ENCODE measurements around the gene TK1. TPM values are rescaled to one million over a fixed set of nuclear protein-coding genes. Genes with fewer than 3 reads are reported as not detected.
A peak's percentile ranks its signal among the peaks of the same experiment; 100 is the strongest.
"Not testable (repeated sequence)": the region's sequence is repeated elsewhere in the genome, so short reads cannot be mapped to it uniquely, and the experiment has no call there.

Gene TK1
- 10 to 100 TPM; 25.6 to 34.2 (median 27.7) TPM for polyA plus RNA-seq (ENCODE audit: insufficient read length in 4 of 4)

DNA sequence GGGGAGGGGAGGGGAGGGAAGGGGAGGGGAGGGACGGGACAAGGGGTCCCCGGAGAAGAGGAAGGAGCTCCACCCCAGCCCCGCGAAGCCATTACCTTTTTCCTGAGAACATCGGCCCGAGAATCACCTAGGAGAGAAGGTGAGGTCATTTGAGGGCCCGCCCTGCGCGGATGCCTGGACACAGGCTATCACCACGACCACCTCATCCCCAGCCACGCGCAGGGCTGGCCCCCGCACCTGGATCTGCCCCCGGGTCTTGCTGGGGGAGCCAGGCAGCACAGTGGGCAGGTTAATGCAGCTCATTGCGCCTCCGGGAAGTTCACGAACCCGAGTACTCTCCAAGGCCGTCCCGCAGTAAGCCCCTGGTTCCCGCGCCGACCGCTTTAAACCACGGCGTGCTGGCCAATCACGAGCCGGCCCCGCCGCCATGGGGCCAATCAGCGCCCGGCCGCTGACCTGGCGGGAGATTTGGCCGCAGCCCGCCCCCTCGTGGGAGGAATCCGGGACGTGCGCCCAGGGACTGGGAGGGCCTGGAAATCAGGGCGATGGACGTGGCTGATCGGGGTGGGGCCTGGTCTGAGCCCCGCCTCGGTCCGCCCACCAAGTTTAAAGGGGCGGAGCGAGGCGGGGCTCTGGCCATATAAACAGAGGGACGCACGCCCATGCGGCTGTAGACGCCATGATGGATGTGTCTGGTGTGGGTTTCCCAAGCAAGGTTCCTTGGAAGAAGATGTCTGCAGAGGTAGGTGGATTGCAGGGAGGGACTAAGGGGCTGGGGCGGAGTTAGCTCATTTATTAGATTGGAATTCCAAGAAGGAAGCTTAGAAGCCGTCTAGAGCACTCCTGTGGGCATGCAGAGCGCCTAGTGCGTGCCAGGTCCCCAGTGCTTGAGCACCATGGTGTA is at the start of gene TK1, which contains the start of gene AFMID:
TSS of gene TK1 (minus strand) at position 361 of the 904 bp plus-strand sequence. CDS start at position 303, 58 bp downstream.
TSS of gene AFMID (plus strand) at position 671 of the 904 bp plus-strand sequence. CDS start at position 680, 9 bp downstream.
- DNase-seq (ENCODE audit: low read depth in 4 of 4, low spot score in 3 of 4), result peak; percentile 93 to 95 (median 93)

GRCh38 chr17:78235885-78236284 is 49.0 kb upstream of the TK1 start:
- no peak for DNase-seq (ENCODE audit: low read depth in 4 of 4, low spot score in 3 of 4)

- not testable (repeated sequence) for DNase-seq (ENCODE audit: low read depth in 4 of 4, low spot score in 3 of 4)
These were observed 48.2 kb upstream of the TK1 start for GRCh38 chr17:78235022-78235421.

DNA sequence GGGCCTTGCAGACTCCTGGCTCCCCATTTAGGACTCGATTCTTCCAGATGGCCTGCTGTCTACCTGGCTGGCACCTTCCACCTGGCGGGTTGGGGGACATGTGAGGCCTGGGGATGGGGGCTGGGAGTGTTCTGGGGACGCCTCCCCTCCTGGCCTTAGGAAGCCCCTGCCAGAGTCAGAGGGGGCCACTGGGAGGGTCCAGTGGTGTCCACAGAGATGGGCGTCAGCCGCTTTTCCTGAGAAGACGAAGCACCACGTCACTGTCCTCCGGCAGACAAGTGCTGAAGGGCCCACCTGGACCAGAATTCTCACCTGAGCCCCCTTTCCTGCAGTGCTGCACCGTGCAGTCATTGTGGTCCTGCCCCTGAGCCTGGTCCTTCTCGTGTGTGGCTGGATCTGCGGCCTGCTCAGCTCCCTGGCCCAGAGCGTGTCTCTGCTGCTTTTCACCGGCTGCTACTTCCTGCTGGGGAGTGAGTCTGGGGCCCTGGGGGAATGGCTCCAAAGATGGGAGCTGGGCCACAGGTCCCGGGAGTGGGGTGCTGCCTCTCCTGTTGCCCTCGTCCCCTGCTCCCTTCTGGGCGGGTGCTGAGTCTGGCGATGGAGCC is 47.5 kb upstream of the TK1 start:
- DNase-seq (ENCODE audit: low read depth in 4 of 4, low spot score in 3 of 4), result no peak

DNA sequence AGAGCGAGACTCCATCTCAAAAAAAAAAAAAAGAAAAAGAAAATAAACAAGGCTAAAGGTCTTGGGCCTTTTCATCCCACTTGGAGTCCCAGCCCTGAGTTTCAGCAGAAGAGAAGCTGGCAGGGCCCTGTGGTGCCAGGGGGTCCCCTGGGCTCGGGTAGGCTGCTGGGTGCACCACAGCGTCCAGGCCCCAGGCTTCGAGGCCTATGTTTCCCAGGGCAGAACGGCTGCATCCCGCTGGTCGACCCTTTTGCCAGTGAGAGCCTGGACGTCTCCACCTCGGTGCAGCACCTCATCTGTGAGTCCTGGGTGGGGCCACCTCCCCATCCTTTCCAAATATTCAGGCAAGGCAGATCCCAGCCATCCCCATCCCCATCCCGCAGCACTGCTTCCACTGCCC is 46.8 kb upstream of the TK1 start:
- no peak for DNase-seq (ENCODE audit: low read depth in 4 of 4, low spot score in 3 of 4)

GRCh38 chr17:78232859-78233173 is 46.0 kb upstream of the TK1 start:
- DNase-seq (ENCODE audit: low read depth in 4 of 4, low spot score in 3 of 4), result no peak

DNA sequence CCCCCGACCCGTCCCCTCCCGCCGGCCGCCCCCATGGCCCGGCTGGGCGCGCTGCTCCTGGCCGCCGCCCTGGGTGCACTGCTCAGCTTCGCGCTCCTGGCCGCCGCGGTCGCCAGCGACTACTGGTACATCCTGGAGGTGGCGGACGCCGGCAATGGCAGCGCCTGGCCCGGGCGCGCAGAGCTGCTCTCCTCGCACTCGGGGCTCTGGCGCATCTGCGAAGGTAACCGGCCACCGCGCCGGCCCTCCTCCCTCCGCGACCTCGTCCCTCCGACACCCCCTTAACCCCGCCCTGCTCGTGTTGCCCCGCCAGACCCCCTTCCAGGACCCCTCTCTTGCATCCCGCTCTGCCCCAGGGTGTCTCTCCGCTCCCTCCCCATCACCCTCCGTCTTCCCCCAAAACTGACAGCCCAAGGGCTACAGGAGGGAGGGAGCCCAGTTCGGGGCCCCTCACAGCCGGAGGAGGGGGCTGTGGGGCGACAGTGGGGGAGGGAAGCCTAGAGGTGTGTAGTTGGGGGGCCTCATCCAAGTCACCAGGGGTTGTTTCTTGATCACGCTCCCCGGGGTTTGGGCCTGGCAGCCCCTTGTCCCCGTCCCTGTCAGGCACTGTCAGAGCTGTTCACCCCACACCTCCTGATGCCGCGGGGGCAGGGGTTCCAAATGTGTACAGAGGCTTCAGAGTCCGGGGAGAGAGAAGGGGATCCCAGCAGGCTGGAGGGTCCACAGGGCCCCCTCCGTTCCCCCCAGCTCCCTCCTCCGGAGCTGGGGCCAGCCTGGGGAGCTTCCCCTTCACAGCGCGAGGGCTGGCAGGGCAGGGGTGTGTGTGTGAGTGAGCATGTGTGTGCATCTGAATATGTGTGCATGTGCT is 45.4 kb upstream of the TK1 start:
- no peak for DNase-seq (ENCODE audit: low read depth in 4 of 4, low spot score in 3 of 4)

- DNase-seq (ENCODE audit: low read depth in 4 of 4, low spot score in 3 of 4), result no peak
These were observed 44.4 kb upstream of the TK1 start, which contains the start of gene TMEM235 for GRCh38 chr17:78230996-78231935. Gene TMEM235 (plus strand): TSS chr17:78231631. CDS start chr17:78232024, 393 bp downstream.

- DNase-seq (ENCODE audit: low read depth in 4 of 4, low spot score in 3 of 4), result no peak
These were observed 43.6 kb upstream of the TK1 start for GRCh38 chr17:78230252-78230962.

- DNase-seq (ENCODE audit: low read depth in 4 of 4, low spot score in 3 of 4), result no peak
These were observed 41.3 kb upstream of the TK1 start for GRCh38 chr17:78228176-78228575.

GRCh38 chr17:78227455-78227916 is 40.6 kb upstream of the TK1 start:
- DNase-seq (ENCODE audit: low read depth in 4 of 4, low spot score in 3 of 4), result no peak

GRCh38 chr17:78226759-78227454 is 40.1 kb upstream of the TK1 start:
- no peak for DNase-seq (ENCODE audit: low read depth in 4 of 4, low spot score in 3 of 4)

- DNase-seq (ENCODE audit: low read depth in 4 of 4, low spot score in 3 of 4), result no peak
These were observed 39.4 kb upstream of the TK1 start for GRCh38 chr17:78226055-78226758.

- DNase-seq (ENCODE audit: low read depth in 4 of 4, low spot score in 3 of 4), result no peak
These were observed 38.4 kb upstream of the TK1 start for GRCh38 chr17:78225088-78225865.

- DNase-seq (ENCODE audit: low read depth in 4 of 4, low spot score in 3 of 4), result no peak
These were observed 37.6 kb upstream of the TK1 start for GRCh38 chr17:78224231-78225087.

GRCh38 chr17:78223765-78224164 is 36.9 kb upstream of the TK1 start:
- no peak for DNase-seq (ENCODE audit: low read depth in 4 of 4, low spot score in 3 of 4)
